Measurements from ENCODE around the gene CHST12.
"Not testable (repeated sequence)": the region's sequence is repeated elsewhere in the genome, so short reads cannot be mapped to it uniquely, and the experiment has no call there.

CHST12 gene

GRCh38 chr7:2379161-2379560 is 24.2 kb upstream of the CHST12 start:
- DNase-seq = no peak

GRCh38 chr7:2379821-2380450 is 23.5 kb upstream of the CHST12 start:
- DNase-seq = no peak

GRCh38 chr7:2380461-2380860 is 22.9 kb upstream of the CHST12 start:
- no peak for DNase-seq

- no peak for DNase-seq
Observed at GRCh38 chr7:2381227-2381626, 22.2 kb upstream of the CHST12 start.

- no peak for DNase-seq
Observed at GRCh38 chr7:2381881-2382509, 21.4 kb upstream of the CHST12 start.

- DNase-seq = no peak
Observed at GRCh38 chr7:2383543-2384274, 19.7 kb upstream of the CHST12 start.

- DNase-seq = no peak
Observed at GRCh38 chr7:2384354-2385243, 18.8 kb upstream of the CHST12 start.

GRCh38 chr7:2386122-2386521 is 17.3 kb upstream of the CHST12 start:
- DNase-seq = not testable (repeated sequence)

GRCh38 chr7:2386964-2387669 is 16.3 kb upstream of the CHST12 start:
- DNase-seq = no peak

GRCh38 chr7:2387897-2388636 is 15.3 kb upstream of the CHST12 start:
- no peak for DNase-seq

- DNase-seq = no peak
Observed at GRCh38 chr7:2388637-2388954, 14.8 kb upstream of the CHST12 start.

GRCh38 chr7:2390020-2390816 is 13.2 kb upstream of the CHST12 start:
- DNase-seq = not testable (repeated sequence)

GRCh38 chr7:2393706-2394105 is 9.7 kb upstream of the CHST12 start:
- DNase-seq = no peak

GRCh38 chr7:2394566-2395082 is 8.8 kb upstream of the CHST12 start:
- DNase-seq = no peak

- no peak for DNase-seq
Observed at GRCh38 chr7:2398506-2398905, 4.9 kb upstream of the CHST12 start.

- peak; percentile 55 for DNase-seq
Observed at GRCh38 chr7:2399848-2400587, 3.4 kb upstream of the CHST12 start.

GRCh38 chr7:2402687-2403013 is 761 bp upstream of the CHST12 start:
- DNase-seq = no peak

GRCh38 chr7:2403718-2404648 is 572 bp downstream of the CHST12 start:
- peak; percentile 15 for DNase-seq

- no peak for DNase-seq
Observed at GRCh38 chr7:2404714-2405119, 1.3 kb downstream of the CHST12 start.
